NCI-H1105 treated with DMSO at 0.1 percent for 48 hours (cell line): ENCODE results near the gene LRP6.
"Not testable (repeated sequence)": the region's sequence is repeated elsewhere in the genome, so short reads cannot be mapped to it uniquely, and the experiment has no call there.

Source experiments
- DNase-seq: peaks from one replicate; lab custom pipeline; 2025; lab: John Stamatoyannopoulos, UW

LRP6 gene

GRCh38 chr12:12180575-12180974 lies 86.3 kb downstream of the LRP6 start:
- no peak for DNase-seq

GRCh38 chr12:12180136-12180535 lies 86.7 kb downstream of the LRP6 start:
- no peak for DNase-seq

- no peak for DNase-seq
Observed at GRCh38 chr12:12178559-12178958, 88.3 kb downstream of the LRP6 start.

GRCh38 chr12:12176402-12176801 lies 90.4 kb downstream of the LRP6 start:
- DNase-seq = no peak

GRCh38 chr12:12171991-12172511 lies 94.8 kb downstream of the LRP6 start:
- DNase-seq = no peak

GRCh38 chr12:12167847-12168246 lies 99.0 kb downstream of the LRP6 start:
- DNase-seq = no peak

GRCh38 chr12:12166751-12167150 lies 100.1 kb downstream of the LRP6 start:
- DNase-seq = no peak

GRCh38 chr12:12159988-12160387 lies 106.9 kb downstream of the LRP6 start:
- DNase-seq = no peak

- no peak for DNase-seq
Observed at GRCh38 chr12:12158858-12159257, 108.0 kb downstream of the LRP6 start.

GRCh38 chr12:12157424-12157823 lies 109.4 kb downstream of the LRP6 start:
- no peak for DNase-seq

- no peak for DNase-seq
Observed at GRCh38 chr12:12156828-12157227, 110.0 kb downstream of the LRP6 start.

- peak; percentile 14 for DNase-seq
Observed at GRCh38 chr12:12156116-12156515, 110.7 kb downstream of the LRP6 start.

GRCh38 chr12:12153596-12153995 lies 113.2 kb downstream of the LRP6 start:
- DNase-seq = no peak

GRCh38 chr12:12147111-12147510 lies 119.7 kb downstream of the LRP6 start:
- no peak for DNase-seq

- not testable (repeated sequence) for DNase-seq
Observed at GRCh38 chr12:12144531-12144930, 122.3 kb downstream of the LRP6 start.

- no peak for DNase-seq
Observed at GRCh38 chr12:12141000-12141399, 125.8 kb downstream of the LRP6 start.

- DNase-seq = no peak
Observed at GRCh38 chr12:12138203-12139154, 128.4 kb downstream of the LRP6 start.

GRCh38 chr12:12133785-12134184 lies 133.1 kb downstream of the LRP6 start:
- no peak for DNase-seq

GRCh38 chr12:12133259-12133658 lies 133.6 kb downstream of the LRP6 start:
- DNase-seq = no peak

GRCh38 chr12:12128670-12129069 lies 138.2 kb downstream of the LRP6 start:
- no peak for DNase-seq

- no peak for DNase-seq
Observed at GRCh38 chr12:12127304-12127703, 139.5 kb downstream of the LRP6 start.

GRCh38 chr12:12126551-12126950 lies 140.3 kb downstream of the LRP6 start:
- no peak for DNase-seq

GRCh38 chr12:12123036-12123604 lies 143.7 kb downstream of the LRP6 start:
- DNase-seq = no peak
